ENCODE measurements around the gene ZNF385A. TPM values are rescaled to one million over a fixed set of nuclear protein-coding genes. Genes with fewer than 3 reads are reported as not detected.

ZNF385A gene
- total RNA-seq, 2 experiments from 2014 or later, result 0.32 to 2.9 TPM

GRCh38 chr12:54431911-54432814 is 47.6 kb upstream of the ZNF385A start:
- H3K4me2 ChIP-seq (ENCODE audit: low read length), result no peak overlapping the region
- no peak for DNase-seq (ENCODE audit: low spot score)
- H3K9me2 ChIP-seq (ENCODE audit: insufficient read depth, low read length), result no peaks in the 10 kb centered on the region
- no peaks in the 10 kb centered on the region for H3K79me2 ChIP-seq (ENCODE audit: insufficient read depth, low read depth, low read length)
- H3K27ac ChIP-seq (ENCODE audit: low read depth, low read length, poor library complexity, severe bottlenecking), result no peak overlapping the region
- no peak overlapping the region for H2AFZ ChIP-seq (ENCODE audit: low read length)
- H3K4me3 ChIP-seq (ENCODE audit: low read depth, low read length, poor library complexity, severe bottlenecking), result no peak overlapping the region
- POLR2A ChIA-PET, result no interaction called here
- CTCF ChIA-PET (ENCODE audit: unreplicated experiment), result interaction anchor here (1.9 kb wide), 1 partner anchor 33 kb away, joined by 4 read pairs; no protein-coding TSS in a partner anchor
- intact Hi-C loops (cut with micrococcal nuclease; ENCODE audit: unreplicated experiment), result no loop called here
- no peaks in the 10 kb centered on the region for H4K20me1 ChIP-seq (ENCODE audit: insufficient read depth, low read length)
- no peaks in the 10 kb centered on the region for H3K9me3 ChIP-seq (ENCODE audit: low read length)
- H3K4me1 ChIP-seq (ENCODE audit: insufficient read depth, low read length, poor library complexity, severe bottlenecking), result no peaks in the 10 kb centered on the region
- TF ChIP-seq CTCF (conservative IDR thresholded peaks at IDR 0.05; ENCODE audit: low read length), result no peak
- no peak for TF ChIP-seq EZH2phosphoT487 (IDR thresholded peaks at IDR 0.05; ENCODE audit: borderline replicate concordance, low read depth, low read length)
- no peaks in the 10 kb centered on the region for H3K36me3 ChIP-seq (ENCODE audit: insufficient read depth, low read length)
- no TSS peak for BruUV-seq (replicated peaks)

- Histone ChIP-seq H3K79me2 (ENCODE audit: insufficient read depth, low read depth, low read length) (no peaks in the 10 kb centered on the region), H3K36me3 (ENCODE audit: insufficient read depth, low read length) (no peaks in the 10 kb centered on the region), H3K27ac (ENCODE audit: low read depth, low read length, poor library complexity, severe bottlenecking) (no peak overlapping the region), H3K9me3 (ENCODE audit: low read length) (no peaks in the 10 kb centered on the region), H2AFZ (ENCODE audit: low read length) (no peak overlapping the region), H4K20me1 (ENCODE audit: insufficient read depth, low read length) (no peaks in the 10 kb centered on the region), H3K9me2 (ENCODE audit: insufficient read depth, low read length) (no peaks in the 10 kb centered on the region), H3K4me3 (ENCODE audit: low read depth, low read length, poor library complexity, severe bottlenecking) (no peak overlapping the region), H3K4me2 (ENCODE audit: low read length) (no peak overlapping the region), H3K4me1 (ENCODE audit: insufficient read depth, low read length, poor library complexity, severe bottlenecking) (no peaks in the 10 kb centered on the region)
- TF ChIP-seq EZH2phosphoT487 (IDR thresholded peaks at IDR 0.05; ENCODE audit: borderline replicate concordance, low read depth, low read length) (no peak), CTCF (conservative IDR thresholded peaks at IDR 0.05; ENCODE audit: low read length) (no peak)
- DNase-seq (ENCODE audit: low spot score), result no peak
- POLR2A ChIA-PET, result no interaction called here
- no TSS peak for BruUV-seq (replicated peaks)
- intact Hi-C loops (cut with micrococcal nuclease; ENCODE audit: unreplicated experiment), result no loop called here
- CTCF ChIA-PET (ENCODE audit: unreplicated experiment), result no interaction called here
Measured at GRCh38 chr12:54430471-54431069, 46.0 kb upstream of the ZNF385A start.

Measured in OCI-LY7 (cell line).